Esophagus squamous epithelium (tissue), 5 donors: Measurements from ENCODE around the gene STK11. TPM values are rescaled to one million over a fixed set of nuclear protein-coding genes. Genes with fewer than 3 reads are reported as not detected.

ENCODE experiments used
- DNase-seq: peaks from one replicate; lab custom pipeline; 2025; lab: John Stamatoyannopoulos, UW
- H3K27ac ChIP-seq, 4 donors: fragments of 200-600 bp; sonication (generic); one replicate each; pipeline ENCODE4 v1.5.1; 2016 to 2019; ENCODE audit warnings: mild to moderate bottlenecking in 1 of 4
- H3K27me3 ChIP-seq, 4 donors: fragments of 200-600 bp; sonication (generic); 1 replicate in 3 of 4; 2 replicates in 1 of 4; pipeline versions ENCODE4 v1.5.1 to v1.6.0; 2017 to 2021; ENCODE audit warnings: antibody characterized with exemption in 1 of 4
- H3K36me3 ChIP-seq, 3 donors: fragments of 200-600 bp; sonication (generic); one replicate each; pipeline ENCODE4 v1.5.1; 2016 to 2019
- H3K4me1 ChIP-seq, 3 donors: fragments of 200-600 bp; sonication (generic); one replicate each; pipeline ENCODE4 v1.5.1; 2017 to 2019
- H3K4me3 ChIP-seq, 4 donors: fragments of 200-600 bp; sonication (generic); 1 replicate in 3 of 4; 2 replicates in 1 of 4; pipeline ENCODE4 v1.5.1; 2016 to 2019; ENCODE audit warnings: mild to moderate bottlenecking in 2 of 4, moderate library complexity in 1 of 4
- H3K9me3 ChIP-seq, 3 donors: fragments of 200-600 bp; sonication (generic); one replicate each; pipeline ENCODE4 v1.5.1; 2016 to 2019
- POLR2A ChIP-seq, 4 donors: fragments of 450-650 bp; IDR thresholded peaks; one replicate each; pipeline ENCODE4 v1.6.1; 2017; ENCODE audit warnings: antibody characterized with exemption in 4 of 4, mild to moderate bottlenecking in 4 of 4, moderate library complexity in 3 of 4
- WGBS, 2 donors: methylation state at CpG; one replicate each; pipeline ENCODE4 v1.1.5; 2018; 5-methylcytosine and 5-hydroxymethylcytosine counted together
- intact Hi-C: fragments of 100-400 bp; cut with DNase I; formaldehyde crosslinking; loops from one replicate; pipeline ENCODE4 v1.15.0; 2022
- total RNA-seq, 4 donors: library from RNA; depleted of rRNA; stranded (reverse); fragments of >200 nt; gene quantifications; one replicate each; pipeline ENCODE4 v1.1.0, GENCODE V29; 2016
- TF ChIP-seq, protein P1 (sequence below), 6 experiments: fragments of 450-650 bp in 4 of 6; fragments of 200-600 bp in 2 of 6; sonication (generic) in 2 of 6; IDR thresholded peaks; one replicate each; pipeline ENCODE4 v1.5.1; 2016 to 2019; ENCODE audit warnings: antibody characterized with exemption in 6 of 6, mild to moderate bottlenecking in 4 of 6, moderate library complexity in 4 of 6
- donor health status: DM: yes; HTN: yes; CAD: no.

The STK11 gene
- total RNA-seq, 4 donors from 2014 or later, result 59.3 to 68.5 (median 61.6) TPM

DNA sequence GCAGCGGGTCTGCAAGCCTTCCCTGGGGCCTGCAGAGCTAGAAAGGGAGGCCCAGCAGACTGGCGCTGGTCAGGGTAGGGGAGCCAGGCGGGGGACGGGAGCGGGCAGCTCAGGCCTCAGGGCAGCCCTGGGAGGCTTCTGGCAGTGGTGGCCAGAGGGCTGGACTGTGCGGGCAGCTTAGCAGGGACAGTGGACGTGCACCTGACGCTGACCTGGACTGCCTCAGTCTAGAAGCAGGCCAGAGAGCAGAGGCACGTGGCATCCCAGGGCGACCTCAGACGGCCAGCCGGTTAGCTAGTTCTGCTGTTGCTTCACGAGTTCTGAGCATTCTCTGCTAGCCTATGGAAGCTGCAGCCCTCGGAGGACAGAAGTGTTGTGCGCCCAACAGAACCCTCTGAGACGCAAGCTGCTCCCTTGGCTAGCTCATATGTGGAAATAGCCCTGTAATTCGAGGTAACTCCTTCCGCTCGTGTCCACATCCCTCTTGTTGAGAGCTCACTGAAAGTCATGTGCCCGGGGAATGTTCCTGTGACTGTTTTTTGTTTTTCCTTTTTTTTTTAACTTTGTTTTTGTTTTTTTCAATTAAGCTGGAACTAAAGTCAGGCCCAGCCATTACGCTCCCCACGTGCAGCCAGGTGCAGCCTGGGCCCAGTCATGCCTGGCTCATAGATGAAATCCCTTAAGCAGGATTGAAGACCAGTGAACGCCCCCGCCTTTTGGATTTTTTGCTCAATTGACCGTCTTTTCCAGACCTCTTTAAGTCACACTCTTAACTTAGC is 67.9 kb downstream of the STK11 start:
- TF ChIP-seq POLR2A (IDR thresholded peaks at IDR 0.05), result no peak
- TF ChIP-seq, protein P1, sequence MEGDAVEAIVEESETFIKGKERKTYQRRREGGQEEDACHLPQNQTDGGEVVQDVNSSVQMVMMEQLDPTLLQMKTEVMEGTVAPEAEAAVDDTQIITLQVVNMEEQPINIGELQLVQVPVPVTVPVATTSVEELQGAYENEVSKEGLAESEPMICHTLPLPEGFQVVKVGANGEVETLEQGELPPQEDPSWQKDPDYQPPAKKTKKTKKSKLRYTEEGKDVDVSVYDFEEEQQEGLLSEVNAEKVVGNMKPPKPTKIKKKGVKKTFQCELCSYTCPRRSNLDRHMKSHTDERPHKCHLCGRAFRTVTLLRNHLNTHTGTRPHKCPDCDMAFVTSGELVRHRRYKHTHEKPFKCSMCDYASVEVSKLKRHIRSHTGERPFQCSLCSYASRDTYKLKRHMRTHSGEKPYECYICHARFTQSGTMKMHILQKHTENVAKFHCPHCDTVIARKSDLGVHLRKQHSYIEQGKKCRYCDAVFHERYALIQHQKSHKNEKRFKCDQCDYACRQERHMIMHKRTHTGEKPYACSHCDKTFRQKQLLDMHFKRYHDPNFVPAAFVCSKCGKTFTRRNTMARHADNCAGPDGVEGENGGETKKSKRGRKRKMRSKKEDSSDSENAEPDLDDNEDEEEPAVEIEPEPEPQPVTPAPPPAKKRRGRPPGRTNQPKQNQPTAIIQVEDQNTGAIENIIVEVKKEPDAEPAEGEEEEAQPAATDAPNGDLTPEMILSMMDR (IDR thresholded peaks at IDR 0.05), result no peak
- H3K36me3 ChIP-seq, result peaks cover 24 to 66% (median 26%) of the 10 kb centered on the region in 3 donors
- no peaks in the 10 kb centered on the region for H3K27me3 ChIP-seq
- intact Hi-C loops, result loop anchor here (10.0 kb wide), 1 partner anchor 131 kb away; the partner anchor contains the start of genes DAZAP1 and GAMT
- no peak for DNase-seq
- no peaks in the 10 kb centered on the region for H3K9me3 ChIP-seq
- H3K4me3 ChIP-seq, result peak overlapping the region in 1 of 4 donors; percentile 86
- 67 to 71% methylated on average over 10 to 17 of the region's 25 CpGs for WGBS, 2 donors
- peaks cover 61 to 77% (median 67%) of the 10 kb centered on the region in 3 donors for H3K4me1 ChIP-seq
- peak overlapping the region; percentile 94 to 99 (median 98) for H3K27ac ChIP-seq

GRCh38 chr19:1274081-1274851 is 68.7 kb downstream of the STK11 start:
- peak overlapping the region in 3 of 4 donors; percentile 62 to 86 (median 79) for H3K4me3 ChIP-seq
- peaks cover 57 to 72% (median 62%) of the 10 kb centered on the region in 3 donors for H3K4me1 ChIP-seq
- H3K27ac ChIP-seq, result peak overlapping the region; percentile 94 to 99 (median 98)
- peaks cover 25 to 74% (median 26%) of the 10 kb centered on the region in 3 donors for H3K36me3 ChIP-seq
- no peak for DNase-seq
- TF ChIP-seq, protein P1 (IDR thresholded peaks at IDR 0.05), result no peak
- TF ChIP-seq POLR2A (IDR thresholded peaks at IDR 0.05), result no peak
- WGBS, 2 donors, result 65 to 74% methylated on average over 4 to 5 of the region's 46 CpGs
- no peaks in the 10 kb centered on the region for H3K27me3 ChIP-seq
- intact Hi-C loops, result loop anchor here (10.0 kb wide), 1 partner anchor 131 kb away; the partner anchor contains the start of genes DAZAP1 and GAMT
- H3K9me3 ChIP-seq, result no peaks in the 10 kb centered on the region

DNA sequence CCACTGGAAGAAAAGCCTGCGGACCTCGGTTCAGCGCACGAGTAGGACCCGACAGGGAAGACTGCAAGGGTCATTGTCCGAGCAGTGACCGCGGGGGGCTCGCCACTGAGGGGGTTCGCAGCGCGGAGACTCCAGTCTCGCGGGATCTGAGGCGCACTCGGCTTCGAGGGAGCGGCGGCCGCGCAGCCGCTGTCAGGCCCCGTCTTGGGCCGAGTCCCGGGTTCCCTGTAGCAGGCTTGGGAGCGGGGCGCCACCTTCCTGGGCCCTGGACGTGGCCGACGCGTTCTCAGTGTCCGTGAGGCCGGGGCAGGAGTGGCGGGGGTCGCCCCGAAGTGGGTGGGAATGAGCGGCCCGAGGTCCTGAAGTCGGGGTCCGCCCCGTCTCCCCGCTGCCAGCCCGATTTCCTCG is 69.3 kb downstream of the STK11 start:
- DNase-seq, result no peak
- WGBS, 2 donors, result no CpG with 5 or more reads among the region's 44 CpGs
- H3K4me1 ChIP-seq, result peaks cover 57 to 74% (median 62%) of the 10 kb centered on the region in 3 donors
- H3K9me3 ChIP-seq, result no peaks in the 10 kb centered on the region
- H3K4me3 ChIP-seq, result peak overlapping the region; percentile 49 to 86 (median 70)
- no peaks in the 10 kb centered on the region for H3K27me3 ChIP-seq
- peak overlapping the region; percentile 94 to 99 (median 98) for H3K27ac ChIP-seq
- H3K36me3 ChIP-seq, result peaks cover 26 to 80% (median 28%) of the 10 kb centered on the region in 3 donors
- TF ChIP-seq POLR2A (IDR thresholded peaks at IDR 0.05), result no peak
- TF ChIP-seq, protein P1 (IDR thresholded peaks at IDR 0.05), result no peak
- intact Hi-C loops, result loop anchor here (10.0 kb wide), 1 partner anchor 130 kb away; the partner anchor contains the start of genes DAZAP1 and GAMT

GRCh38 chr19:1275260-1275975 is 69.8 kb downstream of the STK11 start, which contains the start of gene FAM174C:
Gene FAM174C, plus strand, starts transcription at chr19:1275530. Its CDS starts 20 bp downstream, at chr19:1275550.
- Histone ChIP-seq H3K36me3 (peaks cover 26 to 77% (median 28%) of the 10 kb centered on the region in 3 donors), H3K27me3 (no peaks in the 10 kb centered on the region), H3K4me1 (peaks cover 51 to 72% (median 57%) of the 10 kb centered on the region in 3 donors), H3K27ac (peak within 1 kb of the TSS; percentile 94 to 99 (median 98)), H3K4me3 (peak within 1 kb of the TSS; percentile 49 to 86 (median 70)), H3K9me3 (no peaks in the 10 kb centered on the region)
- TF ChIP-seq, protein P1 (IDR thresholded peaks at IDR 0.05), result peak in 3 of 6 experiments; percentile 8 to 21 (median 13)
- peak in 3 of 4 donors; percentile 54 to 83 (median 77) for TF ChIP-seq POLR2A (IDR thresholded peaks at IDR 0.05)
- peak; percentile 90 for DNase-seq
- intact Hi-C loops, result loop anchor here (10.0 kb wide), 1 partner anchor 129 kb away; the partner anchor contains the start of genes DAZAP1 and GAMT
- 0% methylated on average over 14 of the region's 98 CpGs; no CpG with 5 or more reads in 1 of the 2 donors for WGBS, 2 donors
